Calu3 (cell line): Measurements from ENCODE around the gene ATF7. TPM values are rescaled to one million over a fixed set of nuclear protein-coding genes. Genes with fewer than 3 reads are reported as not detected.
A peak's percentile ranks its signal among the peaks of the same experiment; 100 is the strongest.

Experiments
- Bru-seq: library from RNA; stranded (reverse); fragments of 400-500 nt; gene quantifications from one replicate; lab custom pipeline; 2021; lab: Mats Ljungman, UMichigan
- BruChase-seq, 2 experiments: library from RNA; stranded (reverse); fragments of 400-500 nt; gene quantifications; one replicate each; lab custom pipeline; 2021; lab: Mats Ljungman, UMichigan
- BruUV-seq: library from RNA; stranded (reverse); fragments of 400-500 nt; replicated peaks from 2 replicates; lab custom pipeline; 2021; lab: Mats Ljungman, UMichigan
- CTCF ChIA-PET: fragments of 300-600 bp; sonication (Branson Sonifier 250); formaldehyde crosslinking; loops from one replicate; lab custom pipeline; 2022; ENCODE audit warnings: antibody characterized with exemption; lab: Charles Lee
- DNase-seq: peaks from one replicate; pipeline ENCODE4 v3.0.0; 2022
- H3K27ac Mint-ChIP-seq: one replicate; pipeline ENCODE4 v1.8.0; 2022; ENCODE audit warnings: mixed read lengths; ENCODE audit not compliant: unreplicated experiment
- H3K27me3 Mint-ChIP-seq: one replicate; pipeline ENCODE4 v1.8.0; 2022; ENCODE audit warnings: mixed read lengths; ENCODE audit not compliant: unreplicated experiment
- H3K36me3 Mint-ChIP-seq: one replicate; pipeline ENCODE4 v1.8.0; 2022; ENCODE audit warnings: mild to moderate bottlenecking, moderate library complexity, mixed read lengths; ENCODE audit not compliant: insufficient read depth, unreplicated experiment
- H3K4me1 Mint-ChIP-seq: one replicate; pipeline ENCODE4 v1.8.0; 2022; ENCODE audit warnings: mild to moderate bottlenecking, low read depth, mixed read lengths; ENCODE audit not compliant: unreplicated experiment
- H3K4me3 Mint-ChIP-seq: one replicate; pipeline ENCODE4 v1.8.0; 2022; ENCODE audit warnings: mild to moderate bottlenecking, low read depth, moderate library complexity, mixed read lengths; ENCODE audit not compliant: unreplicated experiment
- H3K9me3 Mint-ChIP-seq: one replicate; pipeline ENCODE4 v1.8.0; 2022; ENCODE audit warnings: low read depth, mixed read lengths; ENCODE audit not compliant: unreplicated experiment
- intact Hi-C: fragments of 100-400 bp; cut with micrococcal nuclease; formaldehyde crosslinking; loops from one replicate; pipeline ENCODE4 v1.10.0; 2022; ENCODE audit not compliant: unreplicated experiment
- long read RNA-seq: library from polyadenylated mRNA; stranded (forward); transcript quantifications from one replicate; pipeline ENCODE4 v2.0.0, GENCODE V29; 2022
- total RNA-seq: library from RNA; stranded (reverse); gene quantifications from 2 replicates; pipeline ENCODE4 v1.2.3, GENCODE V29; 2022
- TF ChIP-seq, protein P1 (sequence below): fragments of 200-600 bp; IDR thresholded peaks from one replicate; pipeline ENCODE4 v1.8.0; 2022; ENCODE audit warnings: antibody characterized with exemption; ENCODE audit not compliant: unreplicated experiment

ATF7 gene
- total RNA-seq (18.0 and 24.9 TPM in 2 replicates), Bru-seq, nascent RNA (percentile 73 among the genes with signal in this experiment), BruChase-seq, experiment 1, labeled RNA remaining after a 6-hour chase (percentile 94 among the genes with signal in this experiment), BruChase-seq, experiment 2, labeled RNA remaining after a 2-hour chase (percentile 96 among the genes with signal in this experiment)
- long read RNA-seq, full-length matches to known transcripts, result 18 of 29 reads
- long read RNA-seq, partial matches to known transcripts, result 1 of 29 reads
- long read RNA-seq, other reads (novel, unspliced or antisense), result 10 of 29 reads

DNA sequence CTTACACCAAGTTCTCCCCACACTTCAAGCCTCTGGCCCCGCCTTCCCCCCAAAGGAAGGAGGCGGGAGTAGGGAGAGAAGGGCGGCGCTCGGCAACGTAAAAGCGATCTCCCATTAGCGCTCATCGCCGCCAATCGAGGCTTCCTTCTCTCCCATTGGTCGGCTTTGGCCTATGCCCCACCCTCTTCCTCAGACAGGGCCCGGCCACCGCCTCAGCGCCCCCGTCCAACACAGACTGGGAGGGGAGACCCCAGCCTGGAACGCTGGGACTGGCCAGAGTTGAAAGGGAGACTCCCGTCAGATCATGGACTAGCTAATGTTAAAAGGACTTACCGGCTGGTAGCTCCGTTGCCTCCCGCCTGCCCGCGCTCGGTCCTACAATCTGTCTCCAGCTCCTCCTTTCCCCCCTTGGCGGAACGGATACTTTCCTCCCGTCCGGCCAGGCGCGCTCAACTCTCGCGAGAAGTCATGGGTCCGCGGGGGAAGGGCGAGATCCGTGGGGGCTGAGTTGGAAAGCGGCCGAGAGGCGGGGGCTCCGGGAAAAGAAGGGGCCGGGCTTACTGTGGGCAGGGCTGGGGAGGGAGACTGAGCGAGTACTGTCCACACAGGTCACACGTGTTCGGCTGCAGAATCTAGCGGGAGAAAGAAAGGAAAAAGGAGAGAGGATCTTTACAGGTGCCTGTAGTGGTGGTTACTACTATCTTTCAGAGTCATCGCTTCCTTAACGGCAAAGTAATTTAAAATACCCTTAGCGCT is at the start of gene ATF7:
TSS of gene ATF7 (minus strand) at position 437 of the 756 bp plus-strand sequence. CDS start 25,382 bp downstream, outside the sequence.
- no TSS peak for BruUV-seq
- CTCF ChIA-PET, result interaction anchor here (0.5 to 1.5 kb wide), 6 partner anchors 12 to 131 kb away, joined by 3 to 8 read pairs (median 4); partner anchors contain the start of gene ATP5MC2

DNA sequence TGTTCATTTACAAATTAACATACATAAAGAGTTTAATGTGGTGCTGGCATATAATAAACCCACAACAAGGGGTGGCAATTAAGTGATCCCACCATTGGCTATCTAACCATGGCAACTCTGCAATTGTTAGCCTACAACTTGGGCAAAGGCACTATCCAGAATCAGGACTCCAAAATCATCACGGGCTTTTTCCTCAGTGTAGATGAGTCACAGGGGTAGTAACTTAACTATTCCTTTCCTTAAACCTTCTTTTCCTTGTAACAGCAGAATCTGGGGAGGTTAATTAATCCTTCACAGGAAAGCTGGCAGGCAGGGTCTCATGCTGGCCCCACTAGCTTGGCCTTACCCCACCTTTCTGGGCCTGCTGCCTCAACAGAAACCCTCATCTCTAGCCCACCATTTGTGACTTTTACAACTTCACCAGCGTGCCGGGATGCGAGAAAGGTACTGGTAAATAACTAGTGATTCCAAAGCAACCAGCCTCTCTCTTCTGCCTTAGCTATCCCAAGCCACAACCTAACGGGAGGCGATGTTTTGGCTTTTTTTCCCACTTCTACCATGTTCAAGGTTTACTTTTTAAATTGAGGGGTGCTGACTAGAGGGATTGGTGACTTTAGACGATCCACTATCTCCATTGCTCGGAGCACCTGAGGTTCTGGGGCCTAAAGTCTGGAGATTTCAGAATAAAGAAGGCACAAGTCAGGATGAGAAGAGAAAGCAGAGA is 49.0 kb upstream of the ATF7 start:
- Mint-ChIP-seq H3K27ac (peak overlapping the region; percentile 96), H3K36me3 (peaks cover 16% of the 10 kb centered on the region), H3K4me3 (peak overlapping the region; percentile 92), H3K4me1 (no peaks in the 10 kb centered on the region), H3K9me3 (no peaks in the 10 kb centered on the region), H3K27me3 (peaks cover 34% of the 10 kb centered on the region)
- no peak for DNase-seq
- CTCF ChIA-PET, result interaction anchor here (1.0 to 2.3 kb wide), 4 partner anchors 49 to 137 kb away, joined by 3 to 23 read pairs (median 4); partner anchors contain the start of gene ATF7
- TF ChIP-seq, protein P1, sequence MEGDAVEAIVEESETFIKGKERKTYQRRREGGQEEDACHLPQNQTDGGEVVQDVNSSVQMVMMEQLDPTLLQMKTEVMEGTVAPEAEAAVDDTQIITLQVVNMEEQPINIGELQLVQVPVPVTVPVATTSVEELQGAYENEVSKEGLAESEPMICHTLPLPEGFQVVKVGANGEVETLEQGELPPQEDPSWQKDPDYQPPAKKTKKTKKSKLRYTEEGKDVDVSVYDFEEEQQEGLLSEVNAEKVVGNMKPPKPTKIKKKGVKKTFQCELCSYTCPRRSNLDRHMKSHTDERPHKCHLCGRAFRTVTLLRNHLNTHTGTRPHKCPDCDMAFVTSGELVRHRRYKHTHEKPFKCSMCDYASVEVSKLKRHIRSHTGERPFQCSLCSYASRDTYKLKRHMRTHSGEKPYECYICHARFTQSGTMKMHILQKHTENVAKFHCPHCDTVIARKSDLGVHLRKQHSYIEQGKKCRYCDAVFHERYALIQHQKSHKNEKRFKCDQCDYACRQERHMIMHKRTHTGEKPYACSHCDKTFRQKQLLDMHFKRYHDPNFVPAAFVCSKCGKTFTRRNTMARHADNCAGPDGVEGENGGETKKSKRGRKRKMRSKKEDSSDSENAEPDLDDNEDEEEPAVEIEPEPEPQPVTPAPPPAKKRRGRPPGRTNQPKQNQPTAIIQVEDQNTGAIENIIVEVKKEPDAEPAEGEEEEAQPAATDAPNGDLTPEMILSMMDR, result no peak
- intact Hi-C loops, result loop anchor here (10.0 kb wide), 1 partner anchor 50 kb away; the partner anchor contains the start of gene ATF7
- TSS peak; percentile 62 for BruUV-seq

More for the DNA sequence above, at the start of gene ATF7:
- no peaks in the 10 kb centered on the region for H3K27me3 Mint-ChIP-seq
- H3K27ac Mint-ChIP-seq, result peak within 1 kb of the TSS; percentile 83
- DNase-seq, result peak; percentile 96
- intact Hi-C loops, result loop anchor here (10.0 kb wide), 1 partner anchor 49 kb away; the partner anchor contains the start of gene ATP5MC2
- H3K4me3 Mint-ChIP-seq, result peak within 1 kb of the TSS; percentile 84
- no peaks in the 10 kb centered on the region for H3K9me3 Mint-ChIP-seq
- TF ChIP-seq, protein P1, result no peak
- peaks cover 16% of the 10 kb centered on the region for H3K4me1 Mint-ChIP-seq
- H3K36me3 Mint-ChIP-seq, result peaks cover 18% of the 10 kb centered on the region

DNA sequence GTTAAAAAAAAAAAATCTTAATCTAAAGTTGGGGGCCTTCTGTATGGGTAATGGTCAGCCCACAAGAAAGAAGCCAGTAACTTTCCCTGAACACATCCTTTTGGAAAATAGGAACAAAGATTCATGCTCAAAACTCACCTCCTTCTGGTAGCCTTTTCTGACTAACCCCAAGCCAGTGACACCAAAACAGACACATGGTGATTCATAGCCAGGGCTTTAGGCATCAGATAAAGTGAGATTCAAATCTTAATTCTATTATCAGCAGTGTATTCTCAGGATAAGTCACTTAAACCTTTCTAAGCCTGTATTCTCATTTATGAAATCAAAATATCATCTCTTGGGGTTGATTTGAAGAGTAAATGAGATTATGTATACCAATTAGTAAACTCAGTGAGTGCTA is 44.8 kb upstream of the ATF7 start:
- CTCF ChIA-PET, result no interaction called here
- Mint-ChIP-seq H3K4me1 (no peaks in the 10 kb centered on the region), H3K9me3 (no peaks in the 10 kb centered on the region), H3K36me3 (peaks cover 34% of the 10 kb centered on the region), H3K27me3 (no peaks in the 10 kb centered on the region), H3K4me3 (no peak overlapping the region), H3K27ac (no peak overlapping the region)
- TF ChIP-seq, protein P1, result no peak
- intact Hi-C loops, result loop anchor here (10.0 kb wide), 1 partner anchor 46 kb away; the partner anchor contains the start of gene ATF7
- BruUV-seq, result no TSS peak
- no peak for DNase-seq

DNA sequence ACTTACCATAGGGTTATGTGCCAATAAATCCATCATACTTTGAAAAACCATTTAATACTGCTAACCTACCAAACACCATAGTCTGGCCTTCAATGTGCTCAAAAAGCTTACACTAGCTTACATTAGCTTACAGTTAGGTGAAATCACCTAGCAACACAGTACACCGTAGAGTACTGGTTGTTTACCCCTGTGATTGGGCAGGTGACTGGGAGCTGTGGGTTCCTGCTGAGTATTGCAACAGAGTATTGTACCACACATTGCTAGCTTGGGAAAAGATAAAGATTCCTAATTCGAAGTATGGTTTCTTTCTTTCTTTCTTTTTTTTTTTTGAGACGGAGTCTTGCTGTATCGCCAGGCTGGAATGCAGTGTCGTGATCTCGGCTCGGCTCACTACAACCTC is 44.1 kb upstream of the ATF7 start:
- no peaks in the 10 kb centered on the region for H3K9me3 Mint-ChIP-seq
- no TSS peak for BruUV-seq
- DNase-seq, result no peak
- H3K27ac Mint-ChIP-seq, result no peak overlapping the region
- H3K36me3 Mint-ChIP-seq, result peaks cover 27% of the 10 kb centered on the region
- TF ChIP-seq, protein P1, result no peak
- H3K27me3 Mint-ChIP-seq, result no peaks in the 10 kb centered on the region
- H3K4me1 Mint-ChIP-seq, result no peaks in the 10 kb centered on the region
- no peak overlapping the region for H3K4me3 Mint-ChIP-seq
- intact Hi-C loops, result loop anchor here (10.0 kb wide), 1 partner anchor 46 kb away; the partner anchor contains the start of gene ATF7
- CTCF ChIA-PET, result interaction anchor here (0.6 kb wide), 1 partner anchor 24 kb away, joined by 3 read pairs; no protein-coding TSS in a partner anchor
